ENCODE data around the gene DGKI.
"Not testable (repeated sequence)": the region's sequence is repeated elsewhere in the genome, so short reads cannot be mapped to it uniquely, and the experiment has no call there.

Gene DGKI

GRCh38 chr7:137835486-137836112, 11.2 kb downstream of the DGKI start:
- DNase-seq, result no peak

GRCh38 chr7:137834552-137834951, 12.2 kb downstream of the DGKI start:
- no peak for DNase-seq

GRCh38 chr7:137832990-137833389, 13.8 kb downstream of the DGKI start:
- DNase-seq, result not testable (repeated sequence)

GRCh38 chr7:137832382-137832781, 14.4 kb downstream of the DGKI start:
- DNase-seq, result no peak

- not testable (repeated sequence) for DNase-seq
Observed at GRCh38 chr7:137831555-137831954, 15.2 kb downstream of the DGKI start.

GRCh38 chr7:137829337-137829992, 17.3 kb downstream of the DGKI start:
- DNase-seq, result no peak

GRCh38 chr7:137828456-137828855, 18.3 kb downstream of the DGKI start:
- no peak for DNase-seq

GRCh38 chr7:137825489-137825888, 21.3 kb downstream of the DGKI start:
- no peak for DNase-seq

- DNase-seq, result no peak
Observed at GRCh38 chr7:137820677-137821420, 25.9 kb downstream of the DGKI start.

GRCh38 chr7:137820156-137820555, 26.6 kb downstream of the DGKI start:
- no peak for DNase-seq

- no peak for DNase-seq
Observed at GRCh38 chr7:137818036-137818435, 28.7 kb downstream of the DGKI start.

- no peak for DNase-seq
Observed at GRCh38 chr7:137816696-137817320, 30.0 kb downstream of the DGKI start.

- DNase-seq, result no peak
Observed at GRCh38 chr7:137813541-137813940, 33.2 kb downstream of the DGKI start.

- no peak for DNase-seq
Observed at GRCh38 chr7:137810248-137810647, 36.5 kb downstream of the DGKI start.

GRCh38 chr7:137804836-137805235, 41.9 kb downstream of the DGKI start:
- DNase-seq, result no peak

GRCh38 chr7:137801491-137801890, 45.3 kb downstream of the DGKI start:
- no peak for DNase-seq

GRCh38 chr7:137801003-137801402, 45.8 kb downstream of the DGKI start:
- DNase-seq, result no peak

- no peak for DNase-seq
Observed at GRCh38 chr7:137798073-137798763, 48.6 kb downstream of the DGKI start.

GRCh38 chr7:137795211-137795610, 51.6 kb downstream of the DGKI start:
- DNase-seq, result no peak

GRCh38 chr7:137791930-137792329, 54.8 kb downstream of the DGKI start:
- DNase-seq, result no peak

GRCh38 chr7:137790828-137791227, 55.9 kb downstream of the DGKI start:
- DNase-seq, result no peak

- no peak for DNase-seq
Observed at GRCh38 chr7:137789215-137789882, 57.4 kb downstream of the DGKI start.
